ENCODE data around the gene PTGDR2. TPM values are rescaled to one million over a fixed set of nuclear protein-coding genes. Genes with fewer than 3 reads are reported as not detected.

Gene PTGDR2
- total and polyA plus RNA-seq, 9 of the 15 experiments (the other 6 are each of a cell fraction or from before 2014, with no cell fraction given) = 0.51 to 2.6 (median 1.6) TPM

DNA sequence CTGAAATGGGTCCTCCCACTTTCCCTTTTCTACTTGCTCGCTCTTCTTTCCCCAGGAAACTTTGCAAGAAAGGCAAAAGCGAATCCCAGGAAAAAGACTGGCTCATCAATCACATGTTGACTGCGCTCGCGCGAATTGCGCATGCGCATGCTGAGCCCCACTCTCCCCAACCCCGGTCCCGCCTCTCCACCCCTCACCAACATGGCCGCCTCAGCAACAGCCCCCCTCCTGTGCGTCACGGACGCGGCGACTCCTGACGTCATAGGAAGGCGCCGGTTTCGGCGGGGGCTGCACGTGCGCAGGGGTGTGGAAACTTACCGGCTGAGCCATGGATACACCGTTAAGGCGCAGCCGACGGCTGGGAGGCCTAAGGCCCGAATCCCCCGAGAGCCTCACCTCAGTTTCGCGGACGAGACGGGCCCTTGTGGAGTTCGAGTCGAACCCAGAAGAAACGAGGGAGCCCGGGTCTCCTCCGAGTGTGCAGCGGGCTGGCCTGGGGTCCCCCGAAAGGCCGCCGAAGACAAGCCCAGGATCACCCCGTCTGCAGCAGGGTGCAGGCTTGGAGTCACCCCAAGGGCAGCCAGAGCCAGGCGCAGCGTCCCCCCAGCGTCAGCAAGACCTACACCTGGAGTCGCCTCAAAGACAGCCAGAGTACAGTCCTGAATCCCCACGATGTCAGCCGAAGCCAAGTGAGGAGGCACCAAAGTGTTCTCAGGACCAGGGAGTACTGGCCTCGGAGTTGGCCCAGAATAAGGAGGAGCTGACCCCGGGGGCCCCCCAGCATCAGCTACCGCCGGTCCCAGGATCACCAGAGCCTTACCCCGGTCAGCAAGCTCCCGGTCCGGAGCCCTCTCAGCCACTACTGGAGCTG, 13.7 kb downstream of the PTGDR2 start, which contains the start of gene CCDC86 (continued):
- TF ChIP-seq, protein P1, sequence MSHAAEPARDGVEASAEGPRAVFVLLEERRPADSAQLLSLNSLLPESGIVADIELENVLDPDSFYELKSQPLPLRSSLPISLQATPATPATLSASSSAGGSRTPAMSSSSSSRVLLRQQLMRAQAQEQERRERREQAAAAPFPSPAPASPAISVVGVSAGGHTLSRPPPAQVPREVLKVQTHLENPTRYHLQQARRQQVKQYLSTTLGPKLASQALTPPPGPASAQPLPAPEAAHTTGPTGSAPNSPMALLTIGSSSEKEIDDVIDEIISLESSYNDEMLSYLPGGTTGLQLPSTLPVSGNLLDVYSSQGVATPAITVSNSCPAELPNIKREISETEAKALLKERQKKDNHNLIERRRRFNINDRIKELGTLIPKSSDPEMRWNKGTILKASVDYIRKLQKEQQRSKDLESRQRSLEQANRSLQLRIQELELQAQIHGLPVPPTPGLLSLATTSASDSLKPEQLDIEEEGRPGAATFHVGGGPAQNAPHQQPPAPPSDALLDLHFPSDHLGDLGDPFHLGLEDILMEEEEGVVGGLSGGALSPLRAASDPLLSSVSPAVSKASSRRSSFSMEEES (CRISPR knock-in tag; IDR thresholded peaks at IDR 0.05) = 0 out of 2 replicates have a peak, but pooled peaks have one; percentile 9
- TF ChIP-seq, protein P2, sequence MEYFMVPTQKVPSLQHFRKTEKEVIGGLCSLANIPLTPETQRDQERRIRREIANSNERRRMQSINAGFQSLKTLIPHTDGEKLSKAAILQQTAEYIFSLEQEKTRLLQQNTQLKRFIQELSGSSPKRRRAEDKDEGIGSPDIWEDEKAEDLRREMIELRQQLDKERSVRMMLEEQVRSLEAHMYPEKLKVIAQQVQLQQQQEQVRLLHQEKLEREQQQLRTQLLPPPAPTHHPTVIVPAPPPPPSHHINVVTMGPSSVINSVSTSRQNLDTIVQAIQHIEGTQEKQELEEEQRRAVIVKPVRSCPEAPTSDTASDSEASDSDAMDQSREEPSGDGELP (CRISPR knock-in tag; IDR thresholded peaks at IDR 0.05; ENCODE audit: borderline replicate concordance) = peak; percentile 92
- TF ChIP-seq, protein P3, sequence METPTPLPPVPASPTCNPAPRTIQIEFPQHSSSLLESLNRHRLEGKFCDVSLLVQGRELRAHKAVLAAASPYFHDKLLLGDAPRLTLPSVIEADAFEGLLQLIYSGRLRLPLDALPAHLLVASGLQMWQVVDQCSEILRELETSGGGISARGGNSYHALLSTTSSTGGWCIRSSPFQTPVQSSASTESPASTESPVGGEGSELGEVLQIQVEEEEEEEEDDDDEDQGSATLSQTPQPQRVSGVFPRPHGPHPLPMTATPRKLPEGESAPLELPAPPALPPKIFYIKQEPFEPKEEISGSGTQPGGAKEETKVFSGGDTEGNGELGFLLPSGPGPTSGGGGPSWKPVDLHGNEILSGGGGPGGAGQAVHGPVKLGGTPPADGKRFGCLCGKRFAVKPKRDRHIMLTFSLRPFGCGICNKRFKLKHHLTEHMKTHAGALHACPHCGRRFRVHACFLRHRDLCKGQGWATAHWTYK (CRISPR knock-in tag; IDR thresholded peaks at IDR 0.05) = peak; percentile 26; the same call in 1 of the 2 replicates
- peak; percentile 25 for TF ChIP-seq TAF1 (IDR thresholded peaks at IDR 0.05; ENCODE audit: control insufficient read depth, extremely low read depth, insufficient read depth, low read length, severe bottlenecking)
- TF ChIP-seq, protein P4, sequence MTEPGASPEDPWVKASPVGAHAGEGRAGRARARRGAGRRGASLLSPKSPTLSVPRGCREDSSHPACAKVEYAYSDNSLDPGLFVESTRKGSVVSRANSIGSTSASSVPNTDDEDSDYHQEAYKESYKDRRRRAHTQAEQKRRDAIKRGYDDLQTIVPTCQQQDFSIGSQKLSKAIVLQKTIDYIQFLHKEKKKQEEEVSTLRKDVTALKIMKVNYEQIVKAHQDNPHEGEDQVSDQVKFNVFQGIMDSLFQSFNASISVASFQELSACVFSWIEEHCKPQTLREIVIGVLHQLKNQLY (CRISPR knock-in tag; conservative IDR thresholded peaks at IDR 0.05) = no peak; a peak in 1 of 4 replicates
- peak; percentile 60; the same call in 1 of the 2 replicates for TF ChIP-seq XRCC5 (IDR thresholded peaks at IDR 0.05; ENCODE audit: low read depth, low read length)
- no peak for TF ChIP-seq DPF2 (IDR thresholded peaks at IDR 0.05)
- TF ChIP-seq CXXC5 (CRISPR knock-in tag; IDR thresholded peaks at IDR 0.05) = peak; percentile 84
- TF ChIP-seq ATF1 (CRISPR knock-in tag; IDR thresholded peaks at IDR 0.05) = peak; percentile 100
- peak; percentile 100 for TF ChIP-seq ATF1 (tag; IDR thresholded peaks at IDR 0.05)
- TF ChIP-seq EP300 (IDR thresholded peaks at IDR 0.05; ENCODE audit: low read length) = peak; percentile 55
- no peak for TF ChIP-seq PCBP1 (IDR thresholded peaks at IDR 0.05; ENCODE audit: low read depth, low read length, poor library complexity, severe bottlenecking)
- TF ChIP-seq, protein P5, sequence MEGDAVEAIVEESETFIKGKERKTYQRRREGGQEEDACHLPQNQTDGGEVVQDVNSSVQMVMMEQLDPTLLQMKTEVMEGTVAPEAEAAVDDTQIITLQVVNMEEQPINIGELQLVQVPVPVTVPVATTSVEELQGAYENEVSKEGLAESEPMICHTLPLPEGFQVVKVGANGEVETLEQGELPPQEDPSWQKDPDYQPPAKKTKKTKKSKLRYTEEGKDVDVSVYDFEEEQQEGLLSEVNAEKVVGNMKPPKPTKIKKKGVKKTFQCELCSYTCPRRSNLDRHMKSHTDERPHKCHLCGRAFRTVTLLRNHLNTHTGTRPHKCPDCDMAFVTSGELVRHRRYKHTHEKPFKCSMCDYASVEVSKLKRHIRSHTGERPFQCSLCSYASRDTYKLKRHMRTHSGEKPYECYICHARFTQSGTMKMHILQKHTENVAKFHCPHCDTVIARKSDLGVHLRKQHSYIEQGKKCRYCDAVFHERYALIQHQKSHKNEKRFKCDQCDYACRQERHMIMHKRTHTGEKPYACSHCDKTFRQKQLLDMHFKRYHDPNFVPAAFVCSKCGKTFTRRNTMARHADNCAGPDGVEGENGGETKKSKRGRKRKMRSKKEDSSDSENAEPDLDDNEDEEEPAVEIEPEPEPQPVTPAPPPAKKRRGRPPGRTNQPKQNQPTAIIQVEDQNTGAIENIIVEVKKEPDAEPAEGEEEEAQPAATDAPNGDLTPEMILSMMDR (IDR thresholded peaks at IDR 0.05 in 2 of 3, conservative IDR thresholded peaks at IDR 0.05 in 1 of 3; ENCODE audit: insufficient read depth in 2 of 3, low read depth in 1 of 3, low read length in 3 of 3) = 0 out of 6 replicates have a peak, but pooled peaks of 1 of the 3 experiments have one; percentile 3
- 0 out of 2 replicates have a peak, but pooled peaks have one; percentile 32 for TF ChIP-seq SMARCE1 (IDR thresholded peaks at IDR 0.05)
- no peak for TF ChIP-seq ZNF75A (CRISPR knock-in tag; IDR thresholded peaks at IDR 0.05)
- no peak for TF ChIP-seq RBM22 (IDR thresholded peaks at IDR 0.05; ENCODE audit: low read depth, low read length, poor library complexity, severe bottlenecking)
- TF ChIP-seq ATF7 (IDR thresholded peaks at IDR 0.05) = peak; percentile 96
- TF ChIP-seq, protein P6, sequence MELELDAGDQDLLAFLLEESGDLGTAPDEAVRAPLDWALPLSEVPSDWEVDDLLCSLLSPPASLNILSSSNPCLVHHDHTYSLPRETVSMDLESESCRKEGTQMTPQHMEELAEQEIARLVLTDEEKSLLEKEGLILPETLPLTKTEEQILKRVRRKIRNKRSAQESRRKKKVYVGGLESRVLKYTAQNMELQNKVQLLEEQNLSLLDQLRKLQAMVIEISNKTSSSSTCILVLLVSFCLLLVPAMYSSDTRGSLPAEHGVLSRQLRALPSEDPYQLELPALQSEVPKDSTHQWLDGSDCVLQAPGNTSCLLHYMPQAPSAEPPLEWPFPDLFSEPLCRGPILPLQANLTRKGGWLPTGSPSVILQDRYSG (tag; conservative IDR thresholded peaks at IDR 0.05; ENCODE audit: low read depth) = 0 out of 2 replicates have a peak, but pooled peaks have one; percentile 15
- TF ChIP-seq PML (IDR thresholded peaks at IDR 0.05; ENCODE audit: low read length) = no peak

Data from K562 (cell line).